Neural cell (in vitro differentiated cells): ENCODE data around the gene RERE. TPM values are rescaled to one million over a fixed set of nuclear protein-coding genes. Genes with fewer than 3 reads are reported as not detected.

Experiments
- H2AFZ ChIP-seq: fragments of 200-600, 300-800 bp; sonication (generic), shearing (Covaris generic); 2 replicates; pipeline ENCODE4 v1.6.0; 2014; ENCODE audit warnings: low read depth, mild to moderate bottlenecking, antibody characterized with exemption, low read length, moderate library complexity
- H3F3A ChIP-seq: fragments of 200-600 bp; shearing (Covaris generic); 2 replicates; pipeline ENCODE4 v1.6.1; 2016; ENCODE audit warnings: mild to moderate bottlenecking, moderate library complexity, mixed read lengths, antibody characterized with exemption, low read length; ENCODE audit not compliant: insufficient read depth, poor library complexity, severe bottlenecking
- H3K27ac ChIP-seq: fragments of 200-600, 300-800 bp; sonication (generic), shearing (Covaris generic); 2 replicates; pipeline ENCODE4 v1.5.1; 2014; ENCODE audit warnings: mild to moderate bottlenecking, low read length, moderate library complexity
- H3K27me3 ChIP-seq: fragments of 300-800, 200-600 bp; sonication (generic), shearing (Covaris generic); 2 replicates; pipeline ENCODE4 v1.6.0; 2014; ENCODE audit warnings: mild to moderate bottlenecking, low read depth, low read length, moderate library complexity; ENCODE audit not compliant: insufficient read depth
- H3K36me3 ChIP-seq: fragments of 300-800, 200-600 bp; sonication (generic), shearing (Covaris generic); 2 replicates; pipeline ENCODE4 v1.5.1; 2014; ENCODE audit warnings: mild to moderate bottlenecking, antibody characterized with exemption, low read length, moderate library complexity; ENCODE audit not compliant: insufficient read depth
- H3K4me2 ChIP-seq: fragments of 300-800, 200-600 bp; sonication (generic), shearing (Covaris generic); 2 replicates; pipeline ENCODE4 v1.6.0; 2014; ENCODE audit warnings: mild to moderate bottlenecking, low read length
- H3K4me3 ChIP-seq: fragments of 300-800, 200-600 bp; sonication (generic), shearing (Covaris generic); 2 replicates; pipeline ENCODE4 v1.5.1; 2014; ENCODE audit warnings: mild to moderate bottlenecking, low read length, moderate library complexity
- H3K79me2 ChIP-seq: fragments of 200-600 bp; shearing (Covaris generic); replicated peaks from 2 replicates; pipeline ENCODE4 v1.6.0; 2014; ENCODE audit warnings: mild to moderate bottlenecking, low read length, moderate library complexity; ENCODE audit not compliant: insufficient read depth
- H3K9ac ChIP-seq: fragments of 300-800, 200-600 bp; sonication (generic), shearing (Covaris generic); 2 replicates; pipeline ENCODE4 v1.6.1; 2016; ENCODE audit warnings: mild to moderate bottlenecking, low read length, mixed read lengths
- H3K9me2 ChIP-seq: fragments of 200-600 bp; shearing (Covaris generic); 2 replicates; pipeline ENCODE4 v1.6.1; 2016; ENCODE audit warnings: mild to moderate bottlenecking, low read length, mixed read lengths; ENCODE audit not compliant: insufficient read depth
- H3K9me3 ChIP-seq: fragments of 200-600, 300-800 bp; sonication (generic), shearing (Covaris generic); 2 replicates; pipeline ENCODE4 v1.6.1; 2016; ENCODE audit warnings: mild to moderate bottlenecking, mixed run types, low read length, moderate library complexity, mixed read lengths
- H4K20me1 ChIP-seq: fragments of 200-600 bp; shearing (Covaris generic); 2 replicates; pipeline ENCODE4 v1.6.1; 2016; ENCODE audit warnings: mild to moderate bottlenecking, mixed run types; ENCODE audit not compliant: insufficient read depth
- EP300 ChIP-seq: fragments of 450-650 bp; conservative IDR thresholded peaks from 2 replicates; pipeline ENCODE4 v1.6.1; 2014; ENCODE audit warnings: antibody characterized with exemption, mild to moderate bottlenecking, moderate library complexity; ENCODE audit not compliant: poor library complexity, severe bottlenecking
- EZH2 ChIP-seq: fragments of 200-600, 300-800 bp; shearing (Covaris generic), sonication (generic); IDR thresholded peaks from 2 replicates; pipeline ENCODE4 v1.6.1; 2014; ENCODE audit warnings: antibody characterized with exemption, low read length, borderline replicate concordance, mild to moderate bottlenecking; ENCODE audit not compliant: insufficient read depth, poor library complexity, severe bottlenecking
- MXI1 ChIP-seq: fragments of 450-650 bp; conservative IDR thresholded peaks from 2 replicates; pipeline ENCODE4 v1.6.1; 2014; ENCODE audit warnings: antibody characterized with exemption, mild to moderate bottlenecking; ENCODE audit not compliant: poor library complexity, severe bottlenecking
- POLR2AphosphoS5 ChIP-seq: IDR thresholded peaks from 2 replicates; pipeline ENCODE4 v1.6.1; 2012
- RAD21 ChIP-seq: fragments of 450-650 bp; conservative IDR thresholded peaks from 2 replicates; pipeline ENCODE4 v1.6.1; 2014; ENCODE audit warnings: antibody characterized with exemption, mild to moderate bottlenecking, moderate library complexity
- SMC3 ChIP-seq: fragments of 450-650 bp; conservative IDR thresholded peaks from 2 replicates; pipeline ENCODE4 v1.6.1; 2014; ENCODE audit warnings: antibody characterized with exemption, mild to moderate bottlenecking, moderate library complexity; ENCODE audit not compliant: poor library complexity
- TAF1 ChIP-seq: IDR thresholded peaks from 2 replicates; pipeline ENCODE4 v1.6.1; 2012; ENCODE audit warnings: low read depth
- polyA plus RNA-seq: library from polyadenylated mRNA; depleted of rRNA; stranded (reverse); fragments of >200 nt; gene quantifications from 2 replicates; pipeline ENCODE4 v1.2.3, GENCODE V29; 2014
- TF ChIP-seq, protein P1 (sequence below): IDR thresholded peaks from 2 replicates; pipeline ENCODE4 v1.6.1; 2012; ENCODE audit warnings: borderline replicate concordance
- TF ChIP-seq, protein P2 (sequence below): fragments of 450-650 bp; IDR thresholded peaks from 2 replicates; pipeline ENCODE4 v1.5.1; 2014; ENCODE audit warnings: antibody characterized with exemption, mild to moderate bottlenecking, moderate library complexity; ENCODE audit not compliant: poor library complexity, severe bottlenecking

The RERE gene
- polyA plus RNA-seq, 1 donor from 2014 or later: 21.0 TPM

DNA sequence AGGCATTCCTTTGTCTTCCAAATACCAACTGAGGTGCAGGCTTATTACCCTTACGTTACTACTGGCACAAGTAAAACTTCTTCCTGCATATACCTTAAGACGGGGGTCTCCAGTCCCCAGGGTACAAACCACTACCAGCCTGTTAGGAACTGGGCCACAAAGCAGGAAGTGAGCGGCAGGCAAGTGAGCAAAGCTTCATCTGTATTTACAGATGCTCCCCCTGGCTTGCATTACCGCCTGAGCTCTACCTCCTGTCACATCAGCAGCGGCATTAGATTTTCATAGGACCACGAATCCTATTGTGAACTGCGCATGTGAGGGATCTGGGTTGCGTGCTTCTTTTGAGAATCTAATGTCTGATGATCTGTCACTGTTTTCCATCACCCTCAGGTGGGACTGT is 386.4 kb downstream of the RERE start:
- Histone ChIP-seq H4K20me1 (peaks cover 10% of the 10 kb centered on the region), H3F3A (no peaks in the 10 kb centered on the region), H3K36me3 (no peaks in the 10 kb centered on the region), H2AFZ (no peak overlapping the region), H3K4me3 (no peak overlapping the region), H3K79me2 (peaks cover 7% of the 10 kb centered on the region), H3K9ac (no peak overlapping the region), H3K9me2 (no peaks in the 10 kb centered on the region), H3K9me3 (no peaks in the 10 kb centered on the region), H3K27ac (no peak overlapping the region), H3K4me2 (no peak overlapping the region), H3K27me3 (no peaks in the 10 kb centered on the region)
- TF ChIP-seq RAD21 (no peak), EP300 (no peak), SMC3 (no peak), MXI1 (no peak), EZH2 (no peak), POLR2AphosphoS5 (no peak), TAF1 (no peak)
- TF ChIP-seq, protein P1, sequence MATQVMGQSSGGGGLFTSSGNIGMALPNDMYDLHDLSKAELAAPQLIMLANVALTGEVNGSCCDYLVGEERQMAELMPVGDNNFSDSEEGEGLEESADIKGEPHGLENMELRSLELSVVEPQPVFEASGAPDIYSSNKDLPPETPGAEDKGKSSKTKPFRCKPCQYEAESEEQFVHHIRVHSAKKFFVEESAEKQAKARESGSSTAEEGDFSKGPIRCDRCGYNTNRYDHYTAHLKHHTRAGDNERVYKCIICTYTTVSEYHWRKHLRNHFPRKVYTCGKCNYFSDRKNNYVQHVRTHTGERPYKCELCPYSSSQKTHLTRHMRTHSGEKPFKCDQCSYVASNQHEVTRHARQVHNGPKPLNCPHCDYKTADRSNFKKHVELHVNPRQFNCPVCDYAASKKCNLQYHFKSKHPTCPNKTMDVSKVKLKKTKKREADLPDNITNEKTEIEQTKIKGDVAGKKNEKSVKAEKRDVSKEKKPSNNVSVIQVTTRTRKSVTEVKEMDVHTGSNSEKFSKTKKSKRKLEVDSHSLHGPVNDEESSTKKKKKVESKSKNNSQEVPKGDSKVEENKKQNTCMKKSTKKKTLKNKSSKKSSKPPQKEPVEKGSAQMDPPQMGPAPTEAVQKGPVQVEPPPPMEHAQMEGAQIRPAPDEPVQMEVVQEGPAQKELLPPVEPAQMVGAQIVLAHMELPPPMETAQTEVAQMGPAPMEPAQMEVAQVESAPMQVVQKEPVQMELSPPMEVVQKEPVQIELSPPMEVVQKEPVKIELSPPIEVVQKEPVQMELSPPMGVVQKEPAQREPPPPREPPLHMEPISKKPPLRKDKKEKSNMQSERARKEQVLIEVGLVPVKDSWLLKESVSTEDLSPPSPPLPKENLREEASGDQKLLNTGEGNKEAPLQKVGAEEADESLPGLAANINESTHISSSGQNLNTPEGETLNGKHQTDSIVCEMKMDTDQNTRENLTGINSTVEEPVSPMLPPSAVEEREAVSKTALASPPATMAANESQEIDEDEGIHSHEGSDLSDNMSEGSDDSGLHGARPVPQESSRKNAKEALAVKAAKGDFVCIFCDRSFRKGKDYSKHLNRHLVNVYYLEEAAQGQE: no peak
- TF ChIP-seq, protein P2, sequence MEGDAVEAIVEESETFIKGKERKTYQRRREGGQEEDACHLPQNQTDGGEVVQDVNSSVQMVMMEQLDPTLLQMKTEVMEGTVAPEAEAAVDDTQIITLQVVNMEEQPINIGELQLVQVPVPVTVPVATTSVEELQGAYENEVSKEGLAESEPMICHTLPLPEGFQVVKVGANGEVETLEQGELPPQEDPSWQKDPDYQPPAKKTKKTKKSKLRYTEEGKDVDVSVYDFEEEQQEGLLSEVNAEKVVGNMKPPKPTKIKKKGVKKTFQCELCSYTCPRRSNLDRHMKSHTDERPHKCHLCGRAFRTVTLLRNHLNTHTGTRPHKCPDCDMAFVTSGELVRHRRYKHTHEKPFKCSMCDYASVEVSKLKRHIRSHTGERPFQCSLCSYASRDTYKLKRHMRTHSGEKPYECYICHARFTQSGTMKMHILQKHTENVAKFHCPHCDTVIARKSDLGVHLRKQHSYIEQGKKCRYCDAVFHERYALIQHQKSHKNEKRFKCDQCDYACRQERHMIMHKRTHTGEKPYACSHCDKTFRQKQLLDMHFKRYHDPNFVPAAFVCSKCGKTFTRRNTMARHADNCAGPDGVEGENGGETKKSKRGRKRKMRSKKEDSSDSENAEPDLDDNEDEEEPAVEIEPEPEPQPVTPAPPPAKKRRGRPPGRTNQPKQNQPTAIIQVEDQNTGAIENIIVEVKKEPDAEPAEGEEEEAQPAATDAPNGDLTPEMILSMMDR: no peak

DNA sequence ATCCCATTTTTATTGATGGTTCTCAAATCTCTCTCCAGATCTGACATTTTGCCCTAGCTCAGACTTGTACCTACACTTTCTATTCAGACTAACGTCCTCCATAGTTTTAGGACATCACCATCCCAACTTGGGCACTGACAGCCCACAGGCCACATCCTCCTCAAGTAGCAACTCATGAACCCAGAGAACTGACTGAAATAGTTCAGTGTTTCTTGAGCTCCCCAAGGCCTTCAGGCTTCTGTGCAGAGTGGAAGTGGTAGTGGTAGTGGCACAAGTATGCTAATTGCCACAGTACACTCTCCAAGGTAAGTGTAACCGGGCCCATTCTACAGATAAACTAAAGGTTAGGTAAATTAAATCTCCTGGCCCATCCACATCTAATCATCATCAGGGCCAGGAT is 387.0 kb downstream of the RERE start:
- H4K20me1 ChIP-seq: peaks cover 10% of the 10 kb centered on the region
- no peaks in the 10 kb centered on the region for H3K9me3 ChIP-seq
- H3K4me3 ChIP-seq: no peak overlapping the region
- H3K27me3 ChIP-seq: no peaks in the 10 kb centered on the region
- H3K36me3 ChIP-seq: no peaks in the 10 kb centered on the region
- no peak overlapping the region for H3K4me2 ChIP-seq
- no peak overlapping the region for H3K27ac ChIP-seq
- H3K9ac ChIP-seq: no peak overlapping the region
- no peaks in the 10 kb centered on the region for H3F3A ChIP-seq
- peaks cover 7% of the 10 kb centered on the region for H3K79me2 ChIP-seq
- H3K9me2 ChIP-seq: no peaks in the 10 kb centered on the region
- TF ChIP-seq POLR2AphosphoS5 (no peak), SMC3 (no peak), TAF1 (no peak), EZH2 (no peak), RAD21 (no peak), MXI1 (no peak), EP300 (no peak)
- TF ChIP-seq, protein P2: no peak
- TF ChIP-seq, protein P1: no peak
- no peak overlapping the region for H2AFZ ChIP-seq
